ENCODE measurements around the gene PRRC2A.

PRRC2A gene

DNA sequence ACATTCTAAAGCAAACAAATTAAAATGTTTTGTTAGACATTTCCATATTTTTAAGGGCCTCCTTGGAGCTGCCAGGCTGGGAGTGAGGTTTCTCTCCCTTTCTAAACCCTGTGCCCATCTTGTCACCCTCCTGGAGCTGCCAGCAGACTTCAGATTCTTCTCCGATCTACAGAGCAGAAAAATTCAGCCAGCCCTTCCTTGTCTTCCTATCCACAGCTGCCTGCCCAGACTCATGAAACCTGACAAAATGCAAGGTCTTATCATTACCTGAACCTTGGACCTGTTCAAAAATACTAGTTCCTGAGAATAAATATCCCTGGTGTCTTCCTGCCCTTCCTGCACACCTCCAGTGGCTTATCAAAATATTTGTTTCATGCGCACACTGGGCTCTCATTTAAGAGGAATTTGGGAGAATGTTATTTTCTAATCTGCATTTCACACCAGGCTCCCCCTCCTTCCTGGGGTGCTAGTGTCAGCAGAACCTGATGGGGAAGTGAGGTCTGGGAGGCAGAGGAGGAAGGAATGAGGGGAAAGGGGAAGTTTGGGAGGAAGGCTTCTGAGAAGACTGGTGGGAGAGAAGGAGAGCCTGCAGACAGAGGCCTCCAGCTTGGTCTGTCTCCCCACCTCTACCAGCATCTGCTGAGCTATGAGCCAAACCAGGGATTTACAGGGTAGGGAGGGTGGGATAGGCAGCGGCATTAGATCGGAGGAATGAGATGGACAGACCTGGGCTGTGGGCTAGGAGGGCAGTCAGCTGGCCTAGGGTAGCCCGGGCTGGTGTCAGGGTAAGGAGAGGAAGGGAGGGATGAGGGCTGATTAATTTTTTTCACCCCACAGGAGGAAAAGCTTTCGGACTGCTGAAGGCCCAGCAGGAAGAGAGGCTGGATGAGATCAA lies 5.6 kb upstream of the PRRC2A start, which contains the start of gene AIF1 (continued):
- TF ChIP-seq, protein P1, sequence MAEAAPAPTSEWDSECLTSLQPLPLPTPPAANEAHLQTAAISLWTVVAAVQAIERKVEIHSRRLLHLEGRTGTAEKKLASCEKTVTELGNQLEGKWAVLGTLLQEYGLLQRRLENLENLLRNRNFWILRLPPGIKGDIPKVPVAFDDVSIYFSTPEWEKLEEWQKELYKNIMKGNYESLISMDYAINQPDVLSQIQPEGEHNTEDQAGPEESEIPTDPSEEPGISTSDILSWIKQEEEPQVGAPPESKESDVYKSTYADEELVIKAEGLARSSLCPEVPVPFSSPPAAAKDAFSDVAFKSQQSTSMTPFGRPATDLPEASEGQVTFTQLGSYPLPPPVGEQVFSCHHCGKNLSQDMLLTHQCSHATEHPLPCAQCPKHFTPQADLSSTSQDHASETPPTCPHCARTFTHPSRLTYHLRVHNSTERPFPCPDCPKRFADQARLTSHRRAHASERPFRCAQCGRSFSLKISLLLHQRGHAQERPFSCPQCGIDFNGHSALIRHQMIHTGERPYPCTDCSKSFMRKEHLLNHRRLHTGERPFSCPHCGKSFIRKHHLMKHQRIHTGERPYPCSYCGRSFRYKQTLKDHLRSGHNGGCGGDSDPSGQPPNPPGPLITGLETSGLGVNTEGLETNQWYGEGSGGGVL (tag by site-specific recombination; IDR thresholded peaks at IDR 0.05), result no peak
- TF ChIP-seq, protein P2, sequence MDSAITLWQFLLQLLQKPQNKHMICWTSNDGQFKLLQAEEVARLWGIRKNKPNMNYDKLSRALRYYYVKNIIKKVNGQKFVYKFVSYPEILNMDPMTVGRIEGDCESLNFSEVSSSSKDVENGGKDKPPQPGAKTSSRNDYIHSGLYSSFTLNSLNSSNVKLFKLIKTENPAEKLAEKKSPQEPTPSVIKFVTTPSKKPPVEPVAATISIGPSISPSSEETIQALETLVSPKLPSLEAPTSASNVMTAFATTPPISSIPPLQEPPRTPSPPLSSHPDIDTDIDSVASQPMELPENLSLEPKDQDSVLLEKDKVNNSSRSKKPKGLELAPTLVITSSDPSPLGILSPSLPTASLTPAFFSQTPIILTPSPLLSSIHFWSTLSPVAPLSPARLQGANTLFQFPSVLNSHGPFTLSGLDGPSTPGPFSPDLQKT (IDR thresholded peaks at IDR 0.05; ENCODE audit: borderline replicate concordance, low read depth, low read length), result no peak

DNA sequence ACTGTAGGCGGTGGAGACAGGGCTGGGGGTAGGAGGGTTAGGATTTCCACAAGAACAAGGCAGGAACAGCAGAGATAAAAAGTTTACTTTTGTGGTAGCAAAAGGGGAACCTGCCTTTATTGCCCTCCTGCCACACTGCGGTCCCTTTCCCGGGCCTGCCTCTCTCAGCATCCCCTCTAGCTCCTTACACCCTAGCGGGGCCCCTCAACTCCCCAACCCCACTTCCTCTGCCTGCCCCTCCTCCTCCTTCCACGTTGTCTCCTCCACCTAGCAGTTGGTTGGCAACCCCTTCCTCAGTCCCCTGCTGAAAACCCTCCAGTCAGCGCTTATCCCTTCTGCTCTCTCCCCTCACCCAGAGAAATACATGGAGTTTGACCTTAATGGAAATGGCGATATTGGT lies 4.8 kb upstream of the PRRC2A start:
- H3K36me3 ChIP-seq (ENCODE audit: control insufficient read depth in 2 of 2, insufficient read depth in 1 of 2, low read length in 2 of 2), result no peaks in the 10 kb centered on the region
- H3K4me1 ChIP-seq (ENCODE audit: control insufficient read depth, insufficient read depth, low read length), result no peaks in the 10 kb centered on the region
- no peak for TF ChIP-seq MEIS1 (CRISPR knock-in tag; IDR thresholded peaks at IDR 0.05; ENCODE audit: borderline replicate concordance)
- TF ChIP-seq ZFHX2 (tag by site-specific recombination; conservative IDR thresholded peaks at IDR 0.05), result peak; percentile 29; the same call in 1 of the 2 replicates
- TF ChIP-seq, protein P3, sequence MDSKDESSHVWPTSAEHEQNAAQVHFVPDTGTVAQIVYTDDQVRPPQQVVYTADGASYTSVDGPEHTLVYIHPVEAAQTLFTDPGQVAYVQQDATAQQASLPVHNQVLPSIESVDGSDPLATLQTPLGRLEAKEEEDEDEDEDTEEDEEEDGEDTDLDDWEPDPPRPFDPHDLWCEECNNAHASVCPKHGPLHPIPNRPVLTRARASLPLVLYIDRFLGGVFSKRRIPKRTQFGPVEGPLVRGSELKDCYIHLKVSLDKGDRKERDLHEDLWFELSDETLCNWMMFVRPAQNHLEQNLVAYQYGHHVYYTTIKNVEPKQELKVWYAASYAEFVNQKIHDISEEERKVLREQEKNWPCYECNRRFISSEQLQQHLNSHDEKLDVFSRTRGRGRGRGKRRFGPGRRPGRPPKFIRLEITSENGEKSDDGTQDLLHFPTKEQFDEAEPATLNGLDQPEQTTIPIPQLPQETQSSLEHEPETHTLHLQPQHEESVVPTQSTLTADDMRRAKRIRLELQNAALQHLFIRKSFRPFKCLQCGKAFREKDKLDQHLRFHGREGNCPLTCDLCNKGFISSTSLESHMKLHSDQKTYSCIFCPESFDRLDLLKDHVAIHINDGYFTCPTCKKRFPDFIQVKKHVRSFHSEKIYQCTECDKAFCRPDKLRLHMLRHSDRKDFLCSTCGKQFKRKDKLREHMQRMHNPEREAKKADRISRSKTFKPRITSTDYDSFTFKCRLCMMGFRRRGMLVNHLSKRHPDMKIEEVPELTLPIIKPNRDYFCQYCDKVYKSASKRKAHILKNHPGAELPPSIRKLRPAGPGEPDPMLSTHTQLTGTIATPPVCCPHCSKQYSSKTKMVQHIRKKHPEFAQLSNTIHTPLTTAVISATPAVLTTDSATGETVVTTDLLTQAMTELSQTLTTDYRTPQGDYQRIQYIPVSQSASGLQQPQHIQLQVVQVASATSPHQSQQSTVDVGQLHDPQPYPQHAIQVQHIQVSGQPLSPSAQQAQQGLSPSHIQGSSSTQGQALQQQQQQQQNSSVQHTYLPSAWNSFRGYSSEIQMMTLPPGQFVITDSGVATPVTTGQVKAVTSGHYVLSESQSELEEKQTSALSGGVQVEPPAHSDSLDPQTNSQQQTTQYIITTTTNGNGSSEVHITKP (tag by site-specific recombination; IDR thresholded peaks at IDR 0.05), result peak; percentile 95
- H3K27ac ChIP-seq (ENCODE audit: extremely low read depth, low read depth, low read length), result no peak overlapping the region
- POLR2A ChIA-PET, result no interaction called here
- H3K4me3 ChIP-seq (ENCODE audit: low read depth, low read length), result no peak overlapping the region
- CTCF ChIA-PET, result interaction anchor here (3.7 kb wide), 1 partner anchor 17 kb away, joined by 22 read pairs; no protein-coding TSS in a partner anchor
- no peaks in the 10 kb centered on the region for H3K9me3 ChIP-seq (ENCODE audit: control insufficient read depth, insufficient read depth, low read depth, low read length)

DNA sequence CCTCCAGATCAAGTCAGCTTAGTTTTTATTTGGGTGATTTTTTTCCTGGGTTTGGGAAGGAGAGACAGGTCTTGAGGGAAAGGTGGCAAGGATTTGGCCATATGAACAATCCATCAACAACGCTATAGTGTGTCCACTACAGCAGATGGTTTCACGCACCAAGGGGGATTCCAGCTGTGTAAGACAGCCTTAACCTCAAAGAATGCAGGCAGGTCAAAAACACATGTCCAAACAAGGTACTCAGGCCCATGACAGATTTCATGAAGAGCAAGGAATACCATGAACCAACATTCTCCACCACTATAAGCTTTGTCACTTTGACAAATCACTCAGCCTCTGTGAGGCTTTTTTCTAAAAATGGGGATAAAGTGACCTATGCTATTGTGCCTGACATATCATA lies 3.5 kb upstream of the PRRC2A start:
- H3K4me3 ChIP-seq (ENCODE audit: low read depth, low read length), result no peak overlapping the region
- no peaks in the 10 kb centered on the region for H3K9me3 ChIP-seq (ENCODE audit: control insufficient read depth, insufficient read depth, low read depth, low read length)
- ChIA-PET POLR2A (interaction anchor here (0.9 kb wide), 2 partner anchors 35 to 44 kb away, joined by 3 read pairs; partner anchors contain the start of gene C6orf47), CTCF (interaction anchor here (0.6 to 3.7 kb wide), 3 partner anchors 18 to 209 kb away, joined by 3 to 22 read pairs (median 3); no protein-coding TSS in a partner anchor)
- peaks cover 0 to 8% of the 10 kb centered on the region in 2 experiments; a peak in 1 of 3 replicates for H3K36me3 ChIP-seq (ENCODE audit: control insufficient read depth in 2 of 2, insufficient read depth in 1 of 2, low read length in 2 of 2)
- no peak overlapping the region for H3K27ac ChIP-seq (ENCODE audit: extremely low read depth, low read depth, low read length)
- peaks cover under 1% of the 10 kb centered on the region; the same call in 1 of the 2 replicates for H3K4me1 ChIP-seq (ENCODE audit: control insufficient read depth, insufficient read depth, low read length)
- TF ChIP-seq, protein P2 (IDR thresholded peaks at IDR 0.05; ENCODE audit: borderline replicate concordance, low read depth, low read length), result no peak
- TF ChIP-seq ZFP69B (tag by site-specific recombination; IDR thresholded peaks at IDR 0.05) (no peak), ZEB2 (tag by site-specific recombination; IDR thresholded peaks at IDR 0.05) (no peak), GLI2 (tag by site-specific recombination; IDR thresholded peaks at IDR 0.05; ENCODE audit: borderline replicate concordance, low read depth) (no peak), GLI4 (tag by site-specific recombination; IDR thresholded peaks at IDR 0.05) (no peak), ZNF2 (tag by site-specific recombination; IDR thresholded peaks at IDR 0.05) (no peak), KLF7 (tag by site-specific recombination; IDR thresholded peaks at IDR 0.05; ENCODE audit: borderline replicate concordance) (no peak), ZNF558 (tag by site-specific recombination; IDR thresholded peaks at IDR 0.05) (no peak), SETDB1 (IDR thresholded peaks at IDR 0.05; ENCODE audit: insufficient read length, low read length) (no peak), ZNF670 (tag by site-specific recombination; IDR thresholded peaks at IDR 0.05; ENCODE audit: low read depth) (no peak), ZNF324 (tag by site-specific recombination; IDR thresholded peaks at IDR 0.05) (no peak), ZNF114 (tag by site-specific recombination; IDR thresholded peaks at IDR 0.05) (no peak)
- TF ChIP-seq, protein P4, sequence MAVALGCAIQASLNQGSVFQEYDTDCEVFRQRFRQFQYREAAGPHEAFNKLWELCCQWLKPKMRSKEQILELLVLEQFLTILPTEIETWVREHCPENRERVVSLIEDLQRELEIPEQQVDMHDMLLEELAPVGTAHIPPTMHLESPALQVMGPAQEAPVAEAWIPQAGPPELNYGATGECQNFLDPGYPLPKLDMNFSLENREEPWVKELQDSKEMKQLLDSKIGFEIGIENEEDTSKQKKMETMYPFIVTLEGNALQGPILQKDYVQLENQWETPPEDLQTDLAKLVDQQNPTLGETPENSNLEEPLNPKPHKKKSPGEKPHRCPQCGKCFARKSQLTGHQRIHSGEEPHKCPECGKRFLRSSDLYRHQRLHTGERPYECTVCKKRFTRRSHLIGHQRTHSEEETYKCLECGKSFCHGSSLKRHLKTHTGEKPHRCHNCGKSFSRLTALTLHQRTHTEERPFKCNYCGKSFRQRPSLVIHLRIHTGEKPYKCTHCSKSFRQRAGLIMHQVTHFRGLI (tag by site-specific recombination; IDR thresholded peaks at IDR 0.05), result no peak
- TF ChIP-seq, protein P5, sequence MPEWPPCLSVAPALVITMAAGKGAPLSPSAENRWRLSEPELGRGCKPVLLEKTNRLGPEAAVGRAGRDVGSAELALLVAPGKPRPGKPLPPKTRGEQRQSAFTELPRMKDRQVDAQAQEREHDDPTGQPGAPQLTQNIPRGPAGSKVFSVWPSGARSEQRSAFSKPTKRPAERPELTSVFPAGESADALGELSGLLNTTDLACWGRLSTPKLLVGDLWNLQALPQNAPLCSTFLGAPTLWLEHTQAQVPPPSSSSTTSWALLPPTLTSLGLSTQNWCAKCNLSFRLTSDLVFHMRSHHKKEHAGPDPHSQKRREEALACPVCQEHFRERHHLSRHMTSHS (tag by site-specific recombination; IDR thresholded peaks at IDR 0.05), result no peak
